D721Med (cell line): ENCODE results near the gene HSPA13.
"Not testable (repeated sequence)": the region's sequence is repeated elsewhere in the genome, so short reads cannot be mapped to it uniquely, and the experiment has no call there.

Experiments
- DNase-seq: peaks from one replicate; pipeline ENCODE4 v3.0.0; 2011; ENCODE audit warnings: low spot score; ENCODE audit not compliant: insufficient read length
- FAIRE-seq: peaks from 2 replicates; lab custom pipeline; 2011; peaks lifted over from hg19 to GRCh38; lab: Jason Lieb, UNC
- CTCF ChIP-seq: IDR thresholded peaks from 2 replicates; pipeline ENCODE4 v1.5.1; 2012; ENCODE audit warnings: mild to moderate bottlenecking, control low read depth; ENCODE audit not compliant: insufficient read depth; ENCODE audit errors: missing control alignments

HSPA13 gene

GRCh38 chr21:14361958-14362357 is 21.0 kb downstream of the HSPA13 start:
- no peak for DNase-seq

GRCh38 chr21:14358775-14359174 is 24.2 kb downstream of the HSPA13 start:
- TF ChIP-seq CTCF: no peak
- FAIRE-seq (no peak), DNase-seq (no peak)

More at GRCh38 chr21:14361958-14362357, 21.0 kb downstream of the HSPA13 start:
- TF ChIP-seq CTCF: no peak
- FAIRE-seq: no peak

- DNase-seq (no peak), FAIRE-seq (no peak)
- TF ChIP-seq CTCF: no peak
Observed at GRCh38 chr21:14356746-14357145, 26.2 kb downstream of the HSPA13 start.

GRCh38 chr21:14354515-14354914 is 28.4 kb downstream of the HSPA13 start:
- no peak for TF ChIP-seq CTCF

GRCh38 chr21:14353726-14354125 is 29.2 kb downstream of the HSPA13 start:
- FAIRE-seq: no peak
- no peak for TF ChIP-seq CTCF
- DNase-seq: no peak

More at GRCh38 chr21:14354515-14354914, 28.4 kb downstream of the HSPA13 start:
- FAIRE-seq (no peak), DNase-seq (no peak)

- no peak for TF ChIP-seq CTCF
- DNase-seq (no peak), FAIRE-seq (no peak)
Observed at GRCh38 chr21:14353231-14353630, 29.7 kb downstream of the HSPA13 start.

GRCh38 chr21:14327346-14327745 is 55.6 kb downstream of the HSPA13 start:
- not testable (repeated sequence) for FAIRE-seq, DNase-seq

- no peak for TF ChIP-seq CTCF
- FAIRE-seq (no peak), DNase-seq (no peak)
Observed at GRCh38 chr21:14325595-14325994, 57.4 kb downstream of the HSPA13 start.
